Measurements from ENCODE around the gene TRIM26.

TRIM26 gene

DNA sequence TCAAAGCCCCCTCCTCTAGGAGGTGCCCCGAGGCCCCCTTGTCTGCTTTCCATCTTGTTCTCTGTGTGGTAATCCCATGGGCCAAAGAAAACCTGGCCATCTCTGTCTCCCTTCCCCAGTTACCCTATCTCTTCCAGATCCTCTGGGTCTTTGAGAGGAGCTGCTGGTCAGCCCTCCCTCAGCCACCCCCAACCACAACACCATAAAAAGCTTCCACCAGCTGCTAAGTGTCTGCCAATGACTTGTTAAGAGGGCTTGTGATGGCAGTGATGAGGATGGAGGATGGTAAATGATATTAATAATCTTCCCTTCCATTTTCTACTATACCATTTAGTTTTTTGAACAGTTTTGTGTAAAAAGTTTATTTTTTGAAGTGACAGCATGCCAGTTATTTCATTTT lies 17.3 kb downstream of the TRIM26 start:
- ATAC-seq (ENCODE audit: insufficient read depth, low read depth), result no peak
- peaks cover 13% of the 10 kb centered on the region for H3K79me2 ChIP-seq (ENCODE audit: insufficient read depth, low read length)
- H3K4me3 ChIP-seq (ENCODE audit: low read depth in 1 of 2, low read length in 2 of 2), result no peak overlapping the region
- H3K36me3 ChIP-seq (ENCODE audit: insufficient read depth, low read length), result peaks cover 87% of the 10 kb centered on the region
- TF ChIP-seq, protein P1, sequence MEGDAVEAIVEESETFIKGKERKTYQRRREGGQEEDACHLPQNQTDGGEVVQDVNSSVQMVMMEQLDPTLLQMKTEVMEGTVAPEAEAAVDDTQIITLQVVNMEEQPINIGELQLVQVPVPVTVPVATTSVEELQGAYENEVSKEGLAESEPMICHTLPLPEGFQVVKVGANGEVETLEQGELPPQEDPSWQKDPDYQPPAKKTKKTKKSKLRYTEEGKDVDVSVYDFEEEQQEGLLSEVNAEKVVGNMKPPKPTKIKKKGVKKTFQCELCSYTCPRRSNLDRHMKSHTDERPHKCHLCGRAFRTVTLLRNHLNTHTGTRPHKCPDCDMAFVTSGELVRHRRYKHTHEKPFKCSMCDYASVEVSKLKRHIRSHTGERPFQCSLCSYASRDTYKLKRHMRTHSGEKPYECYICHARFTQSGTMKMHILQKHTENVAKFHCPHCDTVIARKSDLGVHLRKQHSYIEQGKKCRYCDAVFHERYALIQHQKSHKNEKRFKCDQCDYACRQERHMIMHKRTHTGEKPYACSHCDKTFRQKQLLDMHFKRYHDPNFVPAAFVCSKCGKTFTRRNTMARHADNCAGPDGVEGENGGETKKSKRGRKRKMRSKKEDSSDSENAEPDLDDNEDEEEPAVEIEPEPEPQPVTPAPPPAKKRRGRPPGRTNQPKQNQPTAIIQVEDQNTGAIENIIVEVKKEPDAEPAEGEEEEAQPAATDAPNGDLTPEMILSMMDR (IDR thresholded peaks at IDR 0.05; ENCODE audit: borderline replicate concordance, extremely low read depth, low read length, poor library complexity, severe bottlenecking), result no peak
- TF ChIP-seq EZH2 (IDR thresholded peaks at IDR 0.05; ENCODE audit: borderline replicate concordance, low read depth, low read length, severe bottlenecking), result no peak
- H2AFZ ChIP-seq (ENCODE audit: low read depth, low read length), result no peak overlapping the region
- no peaks in the 10 kb centered on the region for H3K4me1 ChIP-seq (ENCODE audit: insufficient read depth, low read length)
- no peak overlapping the region for H3K4me2 ChIP-seq (ENCODE audit: insufficient read depth, low read length)
- no peak for DNase-seq
- H3K9me3 ChIP-seq (ENCODE audit: insufficient read depth, low read length, severe bottlenecking), result no peaks in the 10 kb centered on the region
- H3K27me3 ChIP-seq (ENCODE audit: insufficient read depth, low read length, poor library complexity), result no peaks in the 10 kb centered on the region
- peaks cover 35% of the 10 kb centered on the region for H4K20me1 ChIP-seq (ENCODE audit: insufficient read depth, low read length)
- H3K9ac ChIP-seq (ENCODE audit: low read depth, low read length), result no peak overlapping the region
- no peak overlapping the region for H3K27ac ChIP-seq (ENCODE audit: low read length)

DNA sequence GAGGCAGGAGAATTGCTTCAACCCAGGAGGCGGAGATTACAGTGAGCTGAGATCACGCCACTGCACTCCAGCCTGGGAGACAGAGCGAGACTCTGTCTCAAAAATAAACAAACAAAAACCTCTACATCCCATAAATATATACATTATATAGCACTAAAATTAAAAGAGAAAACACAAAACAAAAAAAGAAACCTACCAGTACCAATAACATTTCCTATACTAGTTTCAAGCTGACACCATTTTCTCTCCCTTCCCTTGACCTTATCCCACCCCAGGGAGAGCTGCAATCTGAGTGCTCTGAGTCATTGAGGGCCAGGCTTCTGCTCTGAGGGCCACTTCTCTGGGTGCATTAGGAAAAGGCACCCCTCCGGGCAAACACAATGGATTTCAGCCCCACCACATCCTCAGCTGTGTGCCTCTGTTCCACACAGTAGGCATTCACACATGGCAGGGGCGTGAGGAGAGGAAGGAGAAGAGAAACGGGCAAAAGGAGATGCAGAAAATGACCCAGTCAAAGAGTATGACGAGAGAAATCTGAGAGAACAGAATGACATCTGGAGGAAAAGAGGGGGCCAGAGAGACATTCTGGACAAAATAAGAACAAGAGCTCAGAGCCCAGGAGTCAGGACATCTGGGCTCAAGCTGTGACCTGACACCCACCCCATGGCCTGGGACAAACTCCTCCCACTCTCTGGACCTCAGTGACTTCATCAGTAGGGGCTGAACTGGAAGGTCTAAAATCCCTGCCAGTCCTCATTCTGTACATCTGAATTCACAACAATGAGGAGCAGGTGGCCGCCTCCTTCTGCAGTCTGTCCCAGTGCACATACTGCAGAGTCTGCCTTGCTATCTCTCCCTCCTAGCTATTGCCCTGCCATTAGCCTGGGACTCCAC lies 18.2 kb downstream of the TRIM26 start:
- Histone ChIP-seq H3K4me3 (ENCODE audit: low read depth in 1 of 2, low read length in 2 of 2) (no peak overlapping the region), H3K36me3 (ENCODE audit: insufficient read depth, low read length) (peaks cover 87% of the 10 kb centered on the region), H2AFZ (ENCODE audit: low read depth, low read length) (no peak overlapping the region), H3K4me2 (ENCODE audit: insufficient read depth, low read length) (no peak overlapping the region), H3K79me2 (ENCODE audit: insufficient read depth, low read length) (peaks cover 4% of the 10 kb centered on the region), H4K20me1 (ENCODE audit: insufficient read depth, low read length) (peaks cover 26% of the 10 kb centered on the region), H3K27ac (ENCODE audit: low read length) (no peak overlapping the region), H3K9me3 (ENCODE audit: insufficient read depth, low read length, severe bottlenecking) (no peaks in the 10 kb centered on the region), H3K9ac (ENCODE audit: low read depth, low read length) (no peak overlapping the region), H3K4me1 (ENCODE audit: insufficient read depth, low read length) (no peaks in the 10 kb centered on the region), H3K27me3 (ENCODE audit: insufficient read depth, low read length, poor library complexity) (no peaks in the 10 kb centered on the region)
- ATAC-seq (ENCODE audit: insufficient read depth, low read depth), result no peak
- TF ChIP-seq, protein P1 (IDR thresholded peaks at IDR 0.05; ENCODE audit: borderline replicate concordance, extremely low read depth, low read length, poor library complexity, severe bottlenecking), result no peak
- no peak for TF ChIP-seq EZH2 (IDR thresholded peaks at IDR 0.05; ENCODE audit: borderline replicate concordance, low read depth, low read length, severe bottlenecking)
- no peak for DNase-seq

DNA sequence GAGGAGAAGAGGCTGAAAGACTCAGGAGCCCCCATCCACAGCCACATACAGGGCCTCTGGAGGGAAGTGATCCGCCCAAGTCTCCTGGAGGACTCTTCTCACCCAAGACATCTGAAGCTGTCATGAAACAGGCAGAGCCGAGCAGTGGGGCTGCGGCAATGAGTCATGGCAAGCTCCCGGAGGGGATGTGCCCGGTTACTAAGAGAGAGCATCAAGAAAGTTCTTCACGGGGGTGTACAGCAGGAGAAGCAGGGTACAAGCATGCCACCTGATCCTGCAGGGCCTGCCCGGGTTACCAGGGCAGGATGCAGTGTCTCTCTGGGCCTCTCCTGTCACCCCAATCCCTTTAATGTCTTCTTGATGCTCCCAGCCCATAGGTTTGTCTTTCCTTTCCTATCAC lies 21.1 kb downstream of the TRIM26 start:
- peaks cover 8% of the 10 kb centered on the region; the same call in 1 of the 2 replicates for H4K20me1 ChIP-seq (ENCODE audit: insufficient read depth, low read length)
- no peak for ATAC-seq (ENCODE audit: insufficient read depth, low read depth)
- no peaks in the 10 kb centered on the region for H3K9me3 ChIP-seq (ENCODE audit: insufficient read depth, low read length, severe bottlenecking)
- H2AFZ ChIP-seq (ENCODE audit: low read depth, low read length), result no peak overlapping the region
- no peak overlapping the region for H3K4me3 ChIP-seq (ENCODE audit: low read depth in 1 of 2, low read length in 2 of 2)
- H3K79me2 ChIP-seq (ENCODE audit: insufficient read depth, low read length), result no peaks in the 10 kb centered on the region
- no peak overlapping the region for H3K4me2 ChIP-seq (ENCODE audit: insufficient read depth, low read length)
- no peak overlapping the region for H3K9ac ChIP-seq (ENCODE audit: low read depth, low read length)
- no peak overlapping the region for H3K27ac ChIP-seq (ENCODE audit: low read length)
- H3K4me1 ChIP-seq (ENCODE audit: insufficient read depth, low read length), result no peaks in the 10 kb centered on the region
- no peak for DNase-seq
- TF ChIP-seq, protein P1 (IDR thresholded peaks at IDR 0.05; ENCODE audit: borderline replicate concordance, extremely low read depth, low read length, poor library complexity, severe bottlenecking), result no peak
- TF ChIP-seq EZH2 (IDR thresholded peaks at IDR 0.05; ENCODE audit: borderline replicate concordance, low read depth, low read length, severe bottlenecking), result no peak
- H3K36me3 ChIP-seq (ENCODE audit: insufficient read depth, low read length), result peaks cover 86% of the 10 kb centered on the region
- no peaks in the 10 kb centered on the region for H3K27me3 ChIP-seq (ENCODE audit: insufficient read depth, low read length, poor library complexity)

All from DND-41 (cell line).